ENCODE measurements around the gene UBXN1.
"Not testable (repeated sequence)": the region's sequence is repeated elsewhere in the genome, so short reads cannot be mapped to it uniquely, and the experiment has no call there.

Gene UBXN1

DNA sequence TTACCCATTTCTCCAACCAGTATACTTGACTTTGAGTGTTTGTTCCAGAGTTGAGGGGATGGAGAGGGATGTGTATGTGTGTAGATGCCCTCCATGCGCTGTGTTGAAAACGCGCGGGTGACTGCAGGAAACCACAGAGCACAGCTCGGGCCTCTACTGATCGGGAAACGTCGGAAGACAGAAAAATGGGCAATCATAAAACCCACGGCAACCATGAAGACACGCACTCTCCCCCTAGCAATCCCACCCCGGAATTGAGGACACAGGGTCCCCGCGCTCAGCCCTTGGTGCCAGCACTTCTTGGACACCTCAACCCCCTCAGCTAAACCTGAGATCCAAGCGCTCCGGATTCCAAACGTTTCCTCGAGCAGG is 7.7 kb downstream of the UBXN1 start:
- DNase-seq: peak in 1 of 2 experiments; percentile 81

DNA sequence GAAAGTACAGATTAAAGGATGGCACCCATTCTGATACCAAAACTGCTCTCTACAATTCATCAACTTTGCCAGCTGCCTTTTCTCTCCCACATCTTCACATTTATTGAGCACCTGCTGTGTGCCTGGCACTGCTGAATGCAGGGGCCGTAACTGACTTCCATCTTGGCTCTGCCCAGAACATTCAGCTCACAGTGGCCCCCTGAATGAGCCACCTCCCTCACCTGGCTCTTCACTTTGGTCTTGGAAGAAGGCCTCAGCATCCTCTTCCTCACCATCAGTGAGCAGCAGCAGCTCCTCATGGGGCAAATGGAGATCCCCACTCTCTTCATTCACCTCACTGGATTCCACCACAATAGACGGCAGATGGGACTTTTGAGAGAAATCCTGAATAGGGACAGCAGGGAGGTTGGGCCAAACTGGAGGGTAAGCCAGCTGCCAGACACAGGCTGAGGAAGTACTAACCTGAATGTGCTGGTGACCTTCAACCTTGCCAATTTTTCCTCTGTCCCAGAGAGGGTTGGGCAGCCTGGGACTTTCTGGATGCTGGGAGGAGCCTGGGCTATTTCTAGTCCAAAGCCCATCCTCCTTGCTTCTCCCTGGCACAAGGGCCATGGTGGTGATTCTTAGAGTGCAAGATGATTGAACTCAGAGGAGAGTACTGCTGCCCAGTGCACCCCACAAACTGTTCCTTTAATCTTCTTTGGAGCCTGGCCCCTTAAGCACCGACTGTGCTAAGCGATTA is 9.3 kb downstream of the UBXN1 start:
- DNase-seq: no peak

DNA sequence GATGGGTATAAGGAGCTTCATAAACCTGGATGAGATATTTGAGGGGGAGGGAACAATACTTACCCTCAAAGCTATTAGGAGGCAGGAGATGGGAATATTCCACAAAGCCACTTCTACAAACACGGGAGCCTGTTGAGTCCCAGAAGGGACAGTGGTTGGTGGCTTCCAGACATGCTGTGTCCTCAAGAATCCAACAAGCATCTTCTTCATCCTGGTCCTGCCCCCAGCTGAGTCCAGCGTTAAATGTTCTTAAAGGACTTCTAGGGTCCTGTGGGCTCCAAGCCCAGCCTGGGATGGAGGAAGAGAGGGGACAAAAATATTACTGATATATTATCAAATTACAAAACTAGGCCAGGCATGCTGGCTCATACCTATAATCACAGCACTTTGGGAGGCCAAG is 11.4 kb downstream of the UBXN1 start:
- no peak for DNase-seq

- no peak for DNase-seq
These were observed 12.5 kb downstream of the UBXN1 start for GRCh38 chr11:62666259-62666926.

DNA sequence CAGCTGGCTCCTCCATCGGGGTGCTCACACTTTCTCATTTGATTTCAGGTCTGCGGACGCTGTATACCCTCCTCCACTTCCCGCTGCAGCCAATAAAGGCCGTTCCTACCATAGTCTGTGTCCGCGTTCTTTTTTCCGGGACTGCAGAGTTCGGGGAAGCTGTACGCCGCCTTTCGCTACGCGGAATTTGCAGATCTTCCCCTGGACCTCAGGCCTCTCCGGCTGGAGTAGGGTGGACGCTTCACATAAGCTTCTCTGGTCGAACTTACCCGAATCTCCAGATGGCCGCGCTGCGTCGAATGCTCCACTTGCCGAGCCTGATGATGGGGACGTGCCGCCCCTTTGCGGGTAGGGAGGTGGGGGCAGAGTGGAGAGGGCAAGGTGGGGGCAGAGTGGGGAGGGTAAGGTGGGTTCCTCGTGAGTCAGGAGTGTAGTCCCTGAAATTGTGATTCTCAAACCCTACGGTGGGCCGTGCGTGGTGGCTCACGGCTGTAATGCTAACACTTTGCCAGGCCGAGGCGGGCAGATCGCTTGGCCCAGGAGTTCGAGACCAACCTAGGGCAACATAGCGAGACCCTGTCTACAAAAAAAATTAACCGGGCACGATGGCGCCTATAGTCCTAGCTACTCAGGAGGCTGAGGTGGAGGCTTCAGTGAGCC is 13.1 kb downstream of the UBXN1 start:
- peak; percentile 78 to 80 for DNase-seq

DNA sequence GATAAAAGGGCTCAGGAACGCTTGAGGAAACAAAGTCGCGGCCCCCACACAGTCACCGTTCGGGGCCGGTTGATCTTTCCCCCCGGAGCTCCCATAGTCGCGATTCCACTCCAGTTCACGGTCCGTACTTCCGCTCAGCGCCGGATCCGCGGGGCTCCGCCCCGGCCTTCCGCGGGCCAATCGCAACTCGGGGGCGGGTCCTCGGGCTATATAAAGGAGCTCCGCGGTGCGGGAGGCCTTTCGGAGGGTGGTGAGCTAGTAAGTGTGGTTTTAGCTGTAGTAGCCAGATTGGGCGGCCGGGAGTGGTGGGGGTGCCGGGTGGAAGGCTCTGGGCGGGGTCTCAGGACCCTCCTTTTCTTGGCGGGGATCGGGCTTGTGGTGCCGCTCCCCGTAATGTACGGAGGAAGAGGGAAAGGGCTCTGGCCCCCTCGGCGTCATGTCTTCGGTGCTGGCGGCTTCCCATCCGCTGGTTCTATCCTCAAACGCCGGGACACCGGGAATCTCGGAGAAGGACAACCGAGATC is 13.7 kb downstream of the UBXN1 start, which contains the start of the genes C11orf98 and CSKMT:
TSS of gene C11orf98 (minus strand) at position 136 of the 524 bp plus-strand sequence. CDS start at position 95, 41 bp downstream.
TSS of gene CSKMT (plus strand) at position 238 of the 524 bp plus-strand sequence. CDS start 568 bp downstream, outside the sequence.
- peak; percentile 82 to 98 for DNase-seq

- peak; percentile 69 to 85 for DNase-seq
These were observed 14.3 kb downstream of the UBXN1 start for GRCh38 chr11:62664405-62665074.

DNA sequence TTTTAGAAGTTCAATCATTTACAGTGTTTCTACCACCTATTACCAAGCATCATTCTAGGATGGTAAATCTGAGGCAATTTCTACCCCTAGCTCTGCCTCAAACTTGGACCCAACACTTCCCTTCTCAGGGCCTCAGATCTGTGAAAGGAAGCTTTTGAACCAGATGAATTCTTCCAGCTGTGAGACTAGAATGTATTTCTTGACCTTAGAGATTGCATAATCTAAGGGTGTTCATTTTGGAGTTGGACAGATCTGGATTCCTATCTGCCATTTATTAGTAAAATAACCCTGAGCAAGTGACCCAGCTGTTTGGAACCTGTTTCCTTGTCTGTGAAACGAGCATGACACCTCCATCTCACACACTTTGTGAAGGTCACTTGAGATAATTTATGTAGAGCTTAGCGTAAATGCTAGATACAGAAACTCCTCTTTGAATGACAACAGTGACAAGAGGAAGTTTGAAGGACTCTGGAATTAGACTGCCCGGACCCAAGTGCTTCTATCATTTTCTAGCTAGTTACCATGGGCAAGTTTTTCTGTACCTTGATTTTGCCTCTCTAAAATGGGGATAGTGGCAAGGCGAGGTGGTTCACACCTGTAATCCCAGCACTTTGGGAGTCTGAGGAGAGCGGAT is 22.0 kb downstream of the UBXN1 start:
- DNase-seq: no peak

- no peak for DNase-seq
These were observed 24.6 kb downstream of the UBXN1 start for GRCh38 chr11:62654297-62654696.

GRCh38 chr11:62652161-62653006 is 26.5 kb downstream of the UBXN1 start:
- no peak for DNase-seq

DNA sequence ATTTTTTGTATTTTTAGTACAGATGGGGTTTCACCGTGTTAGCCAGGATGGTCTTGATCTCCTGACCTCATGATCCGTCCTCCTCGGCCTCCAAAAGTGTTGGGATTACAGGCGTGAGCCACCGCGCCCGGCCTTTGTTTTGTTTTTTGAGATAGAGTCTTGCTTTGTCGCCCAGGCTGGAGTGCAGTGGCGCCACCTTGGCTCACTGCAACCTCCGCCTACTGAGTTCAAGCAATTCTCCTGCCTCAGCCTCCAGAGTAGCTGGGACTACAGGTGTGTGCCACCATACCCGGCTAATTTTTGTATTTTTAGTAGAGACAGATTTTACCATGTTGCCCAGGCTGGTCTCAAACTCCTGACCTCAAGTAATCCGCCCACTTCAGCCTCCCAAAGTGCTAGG is 28.6 kb downstream of the UBXN1 start:
- not testable (repeated sequence) for DNase-seq

DNA sequence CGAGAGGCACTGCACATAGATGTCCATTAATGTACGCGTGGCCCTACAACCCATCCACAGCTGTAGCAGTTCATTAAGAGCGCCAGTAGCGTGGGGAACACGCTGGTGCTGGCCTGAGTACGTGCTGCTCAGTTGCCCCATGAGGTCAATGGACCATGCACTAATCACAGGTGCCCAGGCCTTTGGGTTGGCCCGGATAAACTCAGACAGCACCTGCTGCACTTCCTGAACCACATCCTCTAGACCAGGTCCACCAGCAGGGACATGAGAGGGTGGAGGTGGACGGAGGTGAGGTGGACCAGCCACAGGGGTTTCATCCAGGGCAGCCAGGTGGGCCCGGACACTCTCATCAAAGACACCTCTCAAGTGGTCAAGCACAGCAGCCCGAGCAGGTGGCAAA is 29.4 kb downstream of the UBXN1 start:
- no peak for DNase-seq

DNA sequence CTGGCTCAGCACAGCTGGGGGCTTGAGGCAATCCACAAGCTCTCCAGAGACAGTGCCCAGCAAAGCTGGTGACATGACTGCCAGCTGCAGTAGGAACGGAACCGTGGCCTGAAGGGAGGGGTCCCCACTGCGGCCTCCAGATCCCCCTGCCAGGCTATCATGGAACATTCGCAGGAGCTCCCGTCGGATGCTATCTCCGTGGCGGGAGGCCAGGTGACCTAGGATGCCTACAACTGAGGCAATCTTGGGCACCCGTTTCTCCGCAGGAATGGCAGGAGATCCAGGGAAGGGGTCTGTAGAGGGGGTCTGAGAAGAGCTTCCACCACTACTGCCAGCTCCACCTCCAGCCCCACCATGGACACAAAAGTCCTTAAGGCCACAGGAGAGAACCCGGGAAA is 29.9 kb downstream of the UBXN1 start:
- no peak for DNase-seq

DNA sequence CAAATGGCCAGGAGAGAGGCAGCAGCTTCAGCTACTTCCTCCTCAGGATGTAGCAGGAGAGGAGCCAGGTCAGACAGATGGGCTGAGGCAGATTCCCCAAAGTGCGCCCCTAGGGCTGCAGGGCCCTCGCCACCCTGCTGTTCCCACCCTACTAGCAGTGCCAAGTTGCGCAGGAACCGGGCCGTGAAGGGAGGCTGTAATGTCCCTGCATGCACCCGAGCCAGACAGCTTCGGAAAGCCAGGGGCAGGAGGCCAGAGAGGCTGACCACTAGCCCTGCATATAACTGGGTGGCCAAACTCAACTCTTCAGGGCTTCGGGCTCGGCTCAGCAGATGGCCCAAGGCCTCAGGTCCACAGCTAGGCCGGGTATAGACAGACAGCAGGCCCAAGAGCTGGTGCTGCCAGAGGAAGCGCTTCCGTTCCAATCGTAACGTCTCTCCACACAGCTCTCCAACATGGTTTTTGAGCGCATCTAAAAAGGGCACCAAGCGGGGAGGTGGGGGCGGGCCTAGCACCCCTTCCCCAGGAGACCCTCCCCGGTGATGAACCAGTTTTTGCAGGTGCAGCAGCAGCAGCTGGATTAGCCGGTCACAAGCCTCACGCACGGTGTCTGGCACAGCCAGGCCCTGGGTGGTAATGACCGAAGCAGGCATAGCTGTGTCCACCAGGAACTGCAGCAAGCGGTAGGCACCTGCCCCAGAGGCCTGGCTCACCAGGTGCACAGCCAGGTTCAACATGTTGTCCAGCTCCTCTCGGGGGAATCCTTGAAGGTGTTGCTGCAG is 30.5 kb downstream of the UBXN1 start:
- DNase-seq: no peak

- DNase-seq: no peak
These were observed 31.3 kb downstream of the UBXN1 start for GRCh38 chr11:62647609-62648005.

DNA sequence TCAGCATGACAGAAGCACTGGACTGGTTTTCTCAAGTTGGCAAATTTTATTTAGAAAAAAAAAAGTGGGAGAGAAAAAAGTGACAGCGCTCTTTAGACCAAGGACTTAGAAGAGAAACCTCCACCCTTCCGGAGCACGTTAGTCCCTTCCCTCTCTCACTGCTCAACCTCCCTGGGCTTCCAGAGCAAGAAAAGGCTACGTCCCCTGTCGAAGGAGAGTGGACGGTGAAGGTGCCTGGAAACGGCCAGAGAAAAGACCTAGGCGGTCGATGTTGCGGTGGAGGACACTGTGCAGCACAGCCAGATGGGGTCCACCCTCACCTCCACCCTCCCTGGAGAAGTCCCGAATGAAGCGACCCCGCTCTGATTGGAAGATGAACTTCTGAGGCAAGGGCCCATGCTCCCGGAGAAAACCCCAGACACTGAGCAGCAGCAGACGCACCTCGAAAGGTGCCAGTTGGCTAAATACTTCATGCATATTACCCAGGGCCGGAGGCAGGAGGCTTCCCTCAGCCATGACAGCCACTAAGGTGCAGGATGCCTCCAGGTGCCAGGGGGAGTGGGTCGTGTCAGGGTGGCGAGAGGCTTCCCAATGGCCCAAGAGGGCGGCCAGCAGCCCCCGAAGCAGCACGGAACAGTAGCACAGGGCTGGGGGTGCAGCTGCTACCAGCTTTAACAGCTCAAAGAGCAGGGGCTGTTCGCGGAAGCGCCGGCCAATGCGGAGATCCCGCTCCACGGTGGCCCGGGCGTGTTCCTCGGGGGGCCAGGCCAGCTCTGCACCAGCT is 31.9 kb downstream of the UBXN1 start:
- DNase-seq: no peak

DNA sequence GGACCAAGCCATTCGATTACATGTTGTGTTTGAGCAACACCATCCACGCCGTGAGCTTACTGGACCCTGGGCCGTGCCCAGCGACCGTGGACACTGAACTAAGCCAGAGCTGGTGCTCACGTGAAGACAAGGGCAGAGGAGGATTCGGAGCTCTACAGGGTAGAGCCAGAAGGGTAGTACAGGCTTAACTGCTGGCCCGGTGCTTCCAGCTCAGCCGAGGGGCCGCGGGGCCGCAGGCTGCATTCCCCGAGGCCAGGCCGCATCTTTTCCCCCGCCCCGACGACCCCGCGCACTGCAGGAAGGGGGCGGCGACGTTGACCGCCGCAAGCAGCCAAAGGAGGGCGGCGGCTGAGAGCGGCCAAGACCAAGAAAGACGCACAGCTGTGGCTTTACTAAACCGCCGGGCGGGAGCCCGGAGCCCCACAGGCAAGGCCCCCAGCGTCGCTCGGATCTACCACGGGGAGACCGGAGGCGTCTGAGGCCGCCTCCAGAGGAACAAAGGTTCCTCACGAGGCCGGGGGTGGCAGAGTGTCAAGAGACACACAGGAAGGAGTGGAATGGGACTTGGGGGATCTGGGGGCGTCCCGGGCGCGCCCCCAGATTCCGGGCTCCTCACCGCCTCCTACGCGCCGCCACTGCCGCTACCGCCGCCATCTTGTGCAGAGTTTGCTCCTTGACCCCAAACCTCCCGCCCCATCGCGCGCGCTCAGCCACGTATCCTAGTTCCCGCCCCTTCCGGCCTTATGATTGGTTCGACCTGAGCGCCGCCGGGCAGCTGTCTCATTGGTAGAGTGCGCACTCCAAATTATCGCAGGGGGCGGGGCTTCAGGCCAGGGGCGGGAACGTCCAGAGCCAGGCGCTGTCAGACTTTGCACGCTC is 32.7 kb downstream of the UBXN1 start, which contains the start of gene GANAB:
TSS of gene GANAB (minus strand) at position 668 of the 879 bp plus-strand sequence. CDS start at position 654, 14 bp downstream.
- DNase-seq: peak; percentile 97 to 100

DNA sequence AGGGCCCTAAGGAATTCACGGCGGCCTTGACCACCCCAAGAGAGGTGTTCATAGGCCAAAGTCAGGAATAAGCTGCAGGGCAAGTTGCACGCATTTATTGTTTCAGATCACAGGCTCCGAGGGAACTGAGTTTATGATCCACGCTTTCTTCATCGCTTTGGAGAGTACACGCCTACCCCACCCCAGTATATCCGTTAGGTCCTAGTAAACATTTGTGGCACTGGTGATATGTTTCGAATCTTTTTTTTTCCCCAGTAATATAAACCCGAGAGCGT is 33.3 kb downstream of the UBXN1 start:
- no peak for DNase-seq

DNA sequence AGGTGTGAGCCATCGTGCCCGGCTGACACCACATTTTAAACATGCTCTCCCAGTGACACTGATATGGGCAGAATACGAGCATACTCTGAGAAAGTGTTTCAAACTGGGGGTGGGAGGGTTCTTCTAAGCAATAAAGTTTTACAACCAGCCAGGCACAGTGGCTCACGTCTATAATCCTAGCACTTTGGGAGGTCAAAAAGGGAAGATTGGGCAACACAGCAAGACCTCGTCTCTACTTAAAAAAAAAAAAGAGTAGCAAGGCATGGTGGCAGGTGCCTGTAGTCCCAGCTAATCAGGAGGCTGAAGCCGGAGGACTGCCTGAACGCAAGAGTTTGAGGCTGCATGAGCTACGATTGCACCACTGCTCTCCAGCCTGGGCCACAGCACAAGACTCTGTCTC is 34.7 kb downstream of the UBXN1 start:
- no peak for DNase-seq
